ENCODE results near the gene IRF4.

IRF4 gene

DNA sequence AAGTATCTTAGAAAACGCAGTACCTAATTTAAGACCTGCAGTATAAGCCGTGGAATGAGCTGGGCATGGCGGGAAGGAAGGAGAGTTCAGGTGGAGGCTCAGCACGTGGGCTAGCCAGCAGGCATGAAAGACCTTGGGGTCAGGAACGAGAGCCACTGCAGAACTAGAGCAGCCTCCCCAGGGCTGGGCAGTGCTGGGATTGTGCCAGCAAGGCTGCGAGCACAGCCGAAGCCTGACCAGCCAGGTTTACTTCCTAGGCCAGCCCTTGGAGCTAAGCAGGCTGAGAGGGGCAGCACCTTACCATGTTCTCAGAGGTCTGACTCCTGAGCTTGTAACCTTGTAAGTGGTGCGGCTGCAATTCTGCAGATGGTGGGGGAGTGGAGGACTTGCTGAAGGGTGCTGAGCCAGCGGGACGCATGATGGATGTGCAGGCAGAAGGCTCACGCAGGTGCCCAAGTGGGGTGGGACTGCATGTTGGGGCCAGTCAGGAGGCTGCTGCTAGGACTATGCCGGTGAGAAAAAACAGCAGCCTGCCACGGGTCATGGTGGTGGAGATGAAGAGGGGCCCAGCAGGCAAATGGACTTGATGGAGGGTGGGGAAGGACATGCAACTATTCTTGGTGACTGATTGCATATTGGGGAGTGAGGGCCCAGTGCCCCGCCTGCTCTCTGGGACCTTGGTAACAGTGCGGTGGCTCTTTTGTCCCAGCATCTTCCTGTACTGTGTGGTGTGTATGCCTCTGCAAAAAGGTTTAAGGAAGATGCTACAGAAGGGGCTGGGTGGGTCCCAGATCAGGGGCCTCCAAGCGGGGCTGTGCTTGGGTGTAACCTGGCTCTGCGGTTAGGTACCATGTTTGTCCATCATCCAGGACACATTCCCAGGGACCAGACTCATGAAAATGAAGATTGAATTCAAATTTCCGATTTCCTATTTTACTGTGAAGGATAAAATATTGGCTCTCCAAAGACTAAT, 37.6 kb upstream of the IRF4 start:
- no peak for DNase-seq (ENCODE audit: low read depth in 2 of 2)

GRCh38 chr6:354631-355280, 36.8 kb upstream of the IRF4 start:
- DNase-seq (ENCODE audit: low read depth in 2 of 2): no peak

- DNase-seq (ENCODE audit: low read depth in 2 of 2): no peak
These were observed 36.0 kb upstream of the IRF4 start for GRCh38 chr6:355373-356208.

DNA sequence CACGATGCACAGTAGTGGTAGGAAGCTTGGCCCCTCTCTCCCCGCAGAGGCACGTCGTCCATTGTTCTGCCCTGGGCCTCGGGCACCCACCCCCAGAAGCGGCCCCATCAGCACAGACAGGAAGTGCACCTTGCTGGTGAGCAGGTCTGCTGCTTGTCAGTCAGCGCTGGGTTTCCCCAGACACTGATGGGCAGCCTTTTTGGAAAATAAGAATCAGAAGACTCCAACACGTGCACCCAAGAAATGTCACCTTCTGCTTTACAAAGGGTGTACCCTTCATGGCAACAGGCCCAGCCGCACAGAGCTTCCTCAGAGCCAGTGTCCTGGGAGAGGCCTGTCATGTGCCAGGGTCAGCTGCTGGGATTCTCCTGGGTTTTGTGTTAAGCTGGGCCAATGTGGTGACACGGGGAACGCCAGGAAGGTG, 34.7 kb upstream of the IRF4 start:
- DNase-seq (ENCODE audit: low read depth in 2 of 2): no peak

DNA sequence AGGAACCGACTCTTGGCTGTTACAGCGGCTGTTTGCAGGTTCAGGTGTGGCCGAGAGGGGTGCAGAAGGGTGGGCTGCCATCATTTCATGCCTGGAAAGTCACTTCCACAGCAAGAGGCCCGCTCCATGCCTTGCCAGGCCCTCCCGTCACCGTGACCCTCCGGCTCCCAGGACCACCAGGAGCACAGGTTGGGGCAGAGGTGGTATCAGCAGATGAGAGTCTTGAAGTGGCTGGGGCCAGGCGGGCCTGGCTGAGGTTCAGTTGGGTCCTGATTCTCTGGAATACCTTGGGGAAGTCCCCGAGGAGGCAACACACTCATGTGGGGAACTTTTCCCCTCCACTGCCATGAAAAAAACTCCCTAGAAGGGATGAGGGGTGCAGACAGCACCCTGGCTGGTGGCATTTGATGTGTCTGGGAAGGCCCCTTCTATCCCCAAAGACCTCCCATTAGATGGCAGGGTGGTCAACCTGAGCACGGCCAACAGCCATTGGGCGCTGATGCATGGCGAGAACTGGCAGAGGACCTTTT, 34.2 kb upstream of the IRF4 start:
- no peak for DNase-seq (ENCODE audit: low read depth in 2 of 2)

GRCh38 chr6:357791-358341, 33.7 kb upstream of the IRF4 start:
- no peak for DNase-seq (ENCODE audit: low read depth in 2 of 2)

DNA sequence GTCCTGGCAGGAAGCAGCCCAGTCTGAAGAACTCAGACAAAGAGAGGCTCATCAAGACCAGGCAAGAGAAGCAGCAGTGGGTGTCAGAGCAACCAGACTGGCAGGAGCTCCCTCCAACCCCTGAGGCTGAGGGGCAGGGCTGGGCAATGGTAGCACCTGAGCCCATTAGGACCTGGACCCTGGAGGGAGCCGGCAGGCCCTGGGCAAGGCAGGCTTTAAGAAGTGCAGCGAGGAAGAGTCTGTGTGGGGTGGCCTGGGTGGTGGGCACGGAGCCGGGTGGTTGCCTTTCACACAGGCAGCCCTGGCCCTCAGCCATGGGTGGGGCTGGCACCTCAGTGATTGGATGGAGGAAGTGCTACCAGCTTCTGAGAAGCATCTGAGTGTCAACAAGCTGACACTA, 33.1 kb upstream of the IRF4 start:
- DNase-seq (ENCODE audit: low read depth in 2 of 2): no peak

- no peak for DNase-seq (ENCODE audit: low read depth in 2 of 2)
These were observed 32.7 kb upstream of the IRF4 start for GRCh38 chr6:358847-359246.

GRCh38 chr6:359261-360035, 32.1 kb upstream of the IRF4 start:
- no peak for DNase-seq (ENCODE audit: low read depth in 2 of 2)

- no peak for DNase-seq (ENCODE audit: low read depth in 2 of 2)
These were observed 31.2 kb upstream of the IRF4 start for GRCh38 chr6:360349-360748.

DNA sequence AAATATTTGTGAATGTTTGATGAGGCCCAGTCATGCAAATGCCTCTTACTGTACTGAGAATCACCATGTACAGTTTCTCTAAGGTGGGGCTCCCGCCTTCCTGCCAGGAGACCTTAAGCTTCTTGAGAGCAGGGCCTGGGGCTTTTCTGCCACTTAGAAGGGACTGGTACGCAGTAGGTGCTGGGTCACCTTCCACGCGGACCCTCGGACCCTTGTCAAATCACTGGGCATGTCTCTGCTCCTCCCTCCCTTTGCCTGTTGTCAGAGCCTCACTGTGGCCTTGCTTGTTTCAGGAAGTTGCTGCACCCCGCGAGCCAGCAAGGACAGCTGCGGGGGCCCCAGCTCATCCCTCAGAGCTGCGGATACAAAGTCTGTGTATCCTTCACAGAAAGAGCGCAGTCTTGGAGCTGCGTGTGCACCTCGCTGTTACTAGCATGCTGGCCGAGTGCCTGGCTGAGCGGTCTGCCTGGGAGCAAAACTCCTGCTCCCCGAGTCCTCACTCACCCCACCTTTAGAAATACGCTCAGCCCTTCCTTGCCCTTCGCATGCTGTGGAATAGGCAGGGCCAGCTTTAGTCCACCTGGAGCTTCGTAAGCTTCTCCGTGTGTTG, 30.7 kb upstream of the IRF4 start:
- no peak for DNase-seq (ENCODE audit: low read depth in 2 of 2)

DNA sequence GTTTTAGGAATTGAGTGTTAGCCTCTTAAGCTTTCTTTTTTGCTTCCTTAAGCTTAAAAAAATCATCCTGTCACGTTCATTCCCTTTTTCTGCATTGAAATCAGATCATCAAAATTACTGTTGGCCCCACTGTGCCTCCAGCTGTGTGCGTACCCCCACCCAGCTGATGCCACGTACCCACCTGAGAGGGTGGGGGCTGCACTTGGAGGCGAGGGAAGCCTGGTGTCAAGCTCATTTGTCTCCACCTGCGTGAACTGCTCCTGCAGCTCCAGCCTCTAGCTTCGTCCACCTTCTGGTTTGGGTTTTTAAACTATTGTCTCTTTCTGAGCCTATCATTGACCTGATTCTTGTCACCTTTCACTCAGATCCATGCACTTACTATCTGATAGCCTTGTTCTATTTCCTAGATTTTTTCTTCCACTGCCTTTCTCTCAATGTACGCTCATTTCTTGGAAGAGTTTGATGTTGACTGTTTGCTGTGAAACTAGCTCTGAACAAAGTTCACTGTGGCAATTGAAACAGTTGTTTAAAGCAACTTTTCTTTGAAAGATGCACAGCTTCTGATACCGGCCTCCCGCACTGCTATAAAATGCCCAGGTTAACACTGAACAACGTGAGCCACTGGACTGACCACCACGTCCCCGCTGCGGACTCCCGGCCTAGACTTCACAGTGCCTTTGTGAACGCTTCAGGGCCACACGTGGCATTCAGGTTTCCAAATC, 30.0 kb upstream of the IRF4 start:
- DNase-seq (ENCODE audit: low read depth in 2 of 2): no peak

DNA sequence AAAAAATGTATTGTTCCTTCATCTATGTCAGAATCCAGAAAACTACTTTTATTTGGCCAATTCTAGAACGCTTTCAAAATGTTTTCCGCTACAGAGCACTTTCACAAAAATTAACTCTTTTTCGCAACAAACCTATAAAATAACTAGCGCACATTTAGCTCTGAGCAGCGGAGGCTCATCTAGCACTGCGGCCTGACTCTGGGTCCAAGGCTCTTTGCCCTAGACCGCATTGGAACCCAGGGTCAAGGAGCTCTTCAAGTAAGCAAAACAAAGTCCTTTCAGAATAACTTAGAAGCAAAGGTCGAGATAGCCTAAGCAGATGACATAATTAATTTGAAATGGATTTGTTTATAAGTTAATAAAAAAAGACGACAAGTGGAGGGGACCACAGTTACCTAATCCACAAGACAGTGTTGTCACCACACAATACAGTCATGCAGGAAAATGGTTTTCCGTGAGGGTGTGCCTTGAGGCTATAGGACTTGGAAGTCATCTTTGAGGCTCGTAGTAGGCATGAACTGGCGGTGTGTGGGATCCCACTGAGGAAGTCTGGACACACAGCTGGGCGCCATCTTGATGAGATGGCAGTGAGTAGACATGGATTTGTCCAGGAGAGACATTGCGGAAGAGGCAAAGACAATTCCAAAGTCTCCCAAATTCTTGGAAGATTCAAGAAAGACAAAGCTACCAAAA, 29.2 kb upstream of the IRF4 start:
- no peak for DNase-seq (ENCODE audit: low read depth in 2 of 2)

DNA sequence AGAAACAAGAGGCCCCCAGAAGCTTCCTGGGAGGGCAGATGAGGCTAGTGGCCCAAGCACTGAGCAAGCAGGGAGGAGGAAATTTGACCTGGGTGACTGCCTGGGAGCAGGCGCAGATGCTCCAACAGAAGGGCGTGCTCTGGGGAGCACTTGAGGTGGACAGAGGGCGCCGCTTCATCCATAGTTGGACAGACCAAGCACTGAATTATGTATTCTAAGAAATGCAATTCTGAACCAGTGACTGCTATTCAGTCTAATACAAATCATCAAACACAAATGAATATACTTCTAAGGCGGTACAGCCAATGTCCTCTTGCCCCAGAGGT, 28.7 kb upstream of the IRF4 start:
- DNase-seq (ENCODE audit: low read depth in 2 of 2): no peak

- DNase-seq (ENCODE audit: low read depth in 2 of 2): no peak
These were observed 28.3 kb upstream of the IRF4 start for GRCh38 chr6:363291-363690.

GRCh38 chr6:363909-364308, 27.6 kb upstream of the IRF4 start:
- no peak for DNase-seq (ENCODE audit: low read depth in 2 of 2)

GRCh38 chr6:364609-365540, 26.7 kb upstream of the IRF4 start:
- DNase-seq (ENCODE audit: low read depth in 2 of 2): no peak

DNA sequence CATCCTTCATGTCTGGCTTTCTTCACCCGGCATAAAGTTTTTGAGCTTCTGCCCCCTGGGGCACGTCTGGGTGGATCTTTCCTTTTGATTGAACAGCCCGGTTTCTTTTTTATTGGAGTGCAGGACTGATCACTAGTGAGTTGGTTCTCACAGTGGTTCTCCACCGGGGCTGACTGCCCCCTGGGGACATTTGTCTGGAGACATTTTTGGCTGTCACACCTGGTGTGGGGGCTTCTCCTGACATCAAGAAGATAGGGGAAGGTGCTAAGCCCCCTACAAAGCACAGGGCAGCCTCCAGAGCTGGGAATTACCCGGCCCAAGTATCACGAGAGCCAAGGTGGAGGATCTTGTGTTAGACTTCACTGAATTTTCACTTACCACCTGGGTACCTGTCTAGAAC, 25.7 kb upstream of the IRF4 start:
- no peak for DNase-seq (ENCODE audit: low read depth in 2 of 2)
